Vagina (tissue), 2 donors: Measurements from ENCODE around the gene NELL1.

Experiments used
- POLR2A ChIP-seq, 2 donors: fragments of 450-650 bp; IDR thresholded peaks; one replicate each; pipeline ENCODE4 v1.6.1; 2017; ENCODE audit warnings: antibody characterized with exemption in 2 of 2, mild to moderate bottlenecking in 2 of 2, moderate library complexity in 2 of 2
- POLR2AphosphoS5 ChIP-seq, 2 donors: sonication (generic); formaldehyde crosslinking; IDR thresholded peaks; one replicate each; pipeline ENCODE4 v1.9.0; 2017; ENCODE audit warnings: antibody characterized with exemption in 2 of 2, mild to moderate bottlenecking in 2 of 2, low read depth in 1 of 2; ENCODE audit not compliant: insufficient read depth in 1 of 2
- TF ChIP-seq, protein P1 (sequence below), 3 experiments: fragments of 450-650 bp in 2 of 3; fragments of 200-600 bp in 1 of 3; sonication (generic) in 1 of 3; IDR thresholded peaks; one replicate each; pipeline ENCODE4 v1.5.1; 2017 to 2019; ENCODE audit warnings: antibody characterized with exemption in 3 of 3, mild to moderate bottlenecking in 2 of 3, moderate library complexity in 2 of 3

DNA sequence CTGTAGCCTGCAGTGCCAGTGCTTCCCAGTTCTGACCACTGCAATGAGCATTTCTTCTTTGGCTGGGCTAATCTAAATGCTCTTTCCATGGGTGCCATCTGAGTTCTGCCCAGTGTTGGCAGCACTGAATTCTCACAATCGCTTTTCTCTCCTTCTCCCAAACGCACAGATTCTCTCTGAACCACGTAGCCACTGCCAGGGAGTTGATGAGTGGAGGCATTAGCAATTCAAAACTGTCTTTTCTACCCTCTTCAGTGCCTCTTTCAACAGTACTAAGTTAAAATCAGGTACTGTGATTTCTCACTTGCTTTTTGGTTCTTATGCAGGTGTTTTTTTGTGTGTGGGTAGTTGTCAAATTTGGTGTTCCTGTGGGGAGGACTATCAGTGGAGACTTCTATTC is 778.5 kb downstream of the NELL1 start:
- TF ChIP-seq, protein P1, sequence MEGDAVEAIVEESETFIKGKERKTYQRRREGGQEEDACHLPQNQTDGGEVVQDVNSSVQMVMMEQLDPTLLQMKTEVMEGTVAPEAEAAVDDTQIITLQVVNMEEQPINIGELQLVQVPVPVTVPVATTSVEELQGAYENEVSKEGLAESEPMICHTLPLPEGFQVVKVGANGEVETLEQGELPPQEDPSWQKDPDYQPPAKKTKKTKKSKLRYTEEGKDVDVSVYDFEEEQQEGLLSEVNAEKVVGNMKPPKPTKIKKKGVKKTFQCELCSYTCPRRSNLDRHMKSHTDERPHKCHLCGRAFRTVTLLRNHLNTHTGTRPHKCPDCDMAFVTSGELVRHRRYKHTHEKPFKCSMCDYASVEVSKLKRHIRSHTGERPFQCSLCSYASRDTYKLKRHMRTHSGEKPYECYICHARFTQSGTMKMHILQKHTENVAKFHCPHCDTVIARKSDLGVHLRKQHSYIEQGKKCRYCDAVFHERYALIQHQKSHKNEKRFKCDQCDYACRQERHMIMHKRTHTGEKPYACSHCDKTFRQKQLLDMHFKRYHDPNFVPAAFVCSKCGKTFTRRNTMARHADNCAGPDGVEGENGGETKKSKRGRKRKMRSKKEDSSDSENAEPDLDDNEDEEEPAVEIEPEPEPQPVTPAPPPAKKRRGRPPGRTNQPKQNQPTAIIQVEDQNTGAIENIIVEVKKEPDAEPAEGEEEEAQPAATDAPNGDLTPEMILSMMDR (IDR thresholded peaks at IDR 0.05): no peak
- TF ChIP-seq POLR2A (IDR thresholded peaks at IDR 0.05): no peak
- TF ChIP-seq POLR2AphosphoS5 (IDR thresholded peaks at IDR 0.05; ENCODE audit: insufficient read depth in 1 of 2, low read depth in 1 of 2): no peak
